SK-N-SH treated with all-trans-retinoic acid at 6 μM for 48 hours (cell line): Measurements from ENCODE around the gene COL23A1.

ENCODE experiments used
- ATAC-seq: fragments of 200-7000 bp; cut with Tn5 transposase; 3 replicates; pipeline ENCODE4 v1.9.1; 2020; ENCODE audit warnings: mild to moderate bottlenecking, moderate library complexity
- ARNTL ChIP-seq: fragments of 450-650 bp; formaldehyde crosslinking; IDR thresholded peaks from 2 replicates; pipeline ENCODE4 v1.5.0; 2020; ENCODE audit warnings: low read depth, mild to moderate bottlenecking, moderate library complexity, borderline replicate concordance
- BACH2 ChIP-seq: fragments of 250-450 bp; sonication (Bioruptor Pico); IDR thresholded peaks from 2 replicates; pipeline ENCODE4 v1.9.0; 2021; ENCODE audit warnings: mild to moderate bottlenecking, borderline replicate concordance
- CREB5 ChIP-seq: fragments of 250-450 bp; sonication (Bioruptor Pico); IDR thresholded peaks from 2 replicates; pipeline ENCODE4 v1.5.1; 2020; ENCODE audit warnings: low read depth, mild to moderate bottlenecking, moderate library complexity
- CSDC2 ChIP-seq: fragments of 250-450 bp; sonication (Bioruptor Pico); IDR thresholded peaks from 2 replicates; pipeline ENCODE4 v1.5.0; 2020; ENCODE audit warnings: mild to moderate bottlenecking, moderate library complexity
- ESRRG ChIP-seq: fragments of 250-450 bp; sonication (Bioruptor Pico); IDR thresholded peaks from 2 replicates; pipeline ENCODE4 v1.6.1; 2021; ENCODE audit warnings: mild to moderate bottlenecking
- GLIS3 ChIP-seq: fragments of 250-450 bp; sonication (Bioruptor Pico); IDR thresholded peaks from 2 replicates; pipeline ENCODE4 v1.5.0; 2020; ENCODE audit warnings: mild to moderate bottlenecking, moderate library complexity
- ISL1 ChIP-seq: fragments of 250-450 bp; sonication (Bioruptor Pico); IDR thresholded peaks from 2 replicates; pipeline ENCODE4 v2.1.2; 2022; ENCODE audit warnings: mild to moderate bottlenecking, moderate library complexity
- OSR1 ChIP-seq: fragments of 250-450 bp; sonication (Bioruptor Pico); IDR thresholded peaks from 2 replicates; pipeline ENCODE4 v1.8.0; 2022; ENCODE audit warnings: moderate library complexity, mild to moderate bottlenecking, inconsistent platforms
- PATZ1 ChIP-seq: fragments of 250-450 bp; sonication (Bioruptor Pico); IDR thresholded peaks from 2 replicates; pipeline ENCODE4 v1.8.0; 2020; ENCODE audit warnings: mild to moderate bottlenecking, moderate library complexity, borderline replicate concordance
- POU6F1 ChIP-seq: fragments of 250-450 bp; sonication (Bioruptor Pico); IDR thresholded peaks from 2 replicates; pipeline ENCODE4 v1.8.0; 2021; ENCODE audit warnings: low read depth, mild to moderate bottlenecking, moderate library complexity, borderline replicate concordance
- PPARA ChIP-seq: fragments of 250-450 bp; sonication (Bioruptor Pico); IDR thresholded peaks from 2 replicates; pipeline ENCODE4 v1.5.0; 2020; ENCODE audit warnings: mild to moderate bottlenecking, borderline replicate concordance
- RARB ChIP-seq: fragments of 250-450 bp; sonication (Bioruptor Pico); IDR thresholded peaks from 2 replicates; pipeline ENCODE4 v1.8.0; 2021; ENCODE audit warnings: mild to moderate bottlenecking, moderate library complexity
- SNAI2 ChIP-seq: fragments of 250-450 bp; sonication (Bioruptor Pico); IDR thresholded peaks from 2 replicates; pipeline ENCODE4 v1.5.0; 2020; ENCODE audit warnings: mild to moderate bottlenecking, moderate library complexity
- TCF4 ChIP-seq: fragments of 250-450 bp; sonication (Bioruptor Pico); IDR thresholded peaks from 2 replicates; pipeline ENCODE4 v1.8.0; 2021; ENCODE audit warnings: mild to moderate bottlenecking, moderate library complexity, borderline replicate concordance
- TOX ChIP-seq: fragments of 250-450 bp; sonication (Bioruptor Pico); IDR thresholded peaks from 2 replicates; pipeline ENCODE4 v1.8.0; 2021; ENCODE audit warnings: mild to moderate bottlenecking, moderate library complexity, borderline replicate concordance
- ZC3H10 ChIP-seq: fragments of 250-450 bp; sonication (Bioruptor Pico); IDR thresholded peaks from 2 replicates; pipeline ENCODE4 v1.5.1; 2021; ENCODE audit warnings: mild to moderate bottlenecking, moderate library complexity
- ZFP3 ChIP-seq: fragments of 250-450 bp; sonication (Bioruptor Pico); IDR thresholded peaks from 2 replicates; pipeline ENCODE4 v1.5.0; 2020; ENCODE audit warnings: mild to moderate bottlenecking, moderate library complexity
- ZFP30 ChIP-seq: fragments of 450-650 bp; formaldehyde crosslinking; IDR thresholded peaks from 2 replicates; pipeline ENCODE4 v1.5.0; 2022; ENCODE audit warnings: mild to moderate bottlenecking, moderate library complexity
- ZNF565 ChIP-seq: fragments of 450-650 bp; formaldehyde crosslinking; conservative IDR thresholded peaks from 2 replicates; pipeline ENCODE4 v1.5.0; 2020; ENCODE audit warnings: low read depth, mild to moderate bottlenecking, moderate library complexity
- ZNF70 ChIP-seq: fragments of 450-650 bp; formaldehyde crosslinking; IDR thresholded peaks from 2 replicates; pipeline ENCODE4 v1.5.0; 2020; ENCODE audit warnings: mild to moderate bottlenecking, moderate library complexity
- ZNF8 ChIP-seq: fragments of 450-650 bp; formaldehyde crosslinking; IDR thresholded peaks from 2 replicates; pipeline ENCODE4 v1.5.0; 2020; ENCODE audit warnings: mild to moderate bottlenecking, moderate library complexity
- TF ChIP-seq, protein P1 (sequence below): fragments of 250-450 bp; sonication (Bioruptor Pico); IDR thresholded peaks from 2 replicates; pipeline ENCODE4 v1.5.1; 2021; ENCODE audit warnings: mild to moderate bottlenecking, moderate library complexity
- TF ChIP-seq, protein P2 (sequence below): fragments of 250-450 bp; sonication (Bioruptor Pico); IDR thresholded peaks from 2 replicates; pipeline ENCODE4 v1.5.0; 2020; ENCODE audit warnings: mild to moderate bottlenecking, moderate library complexity

COL23A1 gene

GRCh38 chr5:178348356-178349074, 241.7 kb downstream of the COL23A1 start:
- ATAC-seq, result no peak; the same call in 2 of the 3 replicates
- TF ChIP-seq GLIS3 (CRISPR knock-in tag) (no peak), ZNF70 (CRISPR knock-in tag) (no peak), BACH2 (CRISPR knock-in tag) (no peak), PATZ1 (CRISPR knock-in tag) (no peak), ZNF8 (CRISPR knock-in tag) (no peak), ARNTL (CRISPR knock-in tag) (no peak), ZFP30 (no peak), CSDC2 (CRISPR knock-in tag) (no peak), ISL1 (CRISPR knock-in tag) (no peak), ESRRG (CRISPR knock-in tag) (no peak), TCF4 (CRISPR knock-in tag) (no peak), PPARA (CRISPR knock-in tag) (no peak), ZFP3 (no peak), SNAI2 (CRISPR knock-in tag) (no peak), RARB (no peak), TOX (CRISPR knock-in tag) (no peak), ZC3H10 (CRISPR knock-in tag) (no peak)
- TF ChIP-seq, protein P1, sequence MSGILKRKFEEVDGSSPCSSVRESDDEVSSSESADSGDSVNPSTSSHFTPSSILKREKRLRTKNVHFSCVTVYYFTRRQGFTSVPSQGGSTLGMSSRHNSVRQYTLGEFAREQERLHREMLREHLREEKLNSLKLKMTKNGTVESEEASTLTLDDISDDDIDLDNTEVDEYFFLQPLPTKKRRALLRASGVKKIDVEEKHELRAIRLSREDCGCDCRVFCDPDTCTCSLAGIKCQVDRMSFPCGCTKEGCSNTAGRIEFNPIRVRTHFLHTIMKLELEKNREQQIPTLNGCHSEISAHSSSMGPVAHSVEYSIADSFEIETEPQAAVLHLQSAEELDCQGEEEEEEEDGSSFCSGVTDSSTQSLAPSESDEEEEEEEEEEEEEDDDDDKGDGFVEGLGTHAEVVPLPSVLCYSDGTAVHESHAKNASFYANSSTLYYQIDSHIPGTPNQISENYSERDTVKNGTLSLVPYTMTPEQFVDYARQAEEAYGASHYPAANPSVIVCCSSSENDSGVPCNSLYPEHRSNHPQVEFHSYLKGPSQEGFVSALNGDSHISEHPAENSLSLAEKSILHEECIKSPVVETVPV (CRISPR knock-in tag), result no peak
- TF ChIP-seq, protein P2, sequence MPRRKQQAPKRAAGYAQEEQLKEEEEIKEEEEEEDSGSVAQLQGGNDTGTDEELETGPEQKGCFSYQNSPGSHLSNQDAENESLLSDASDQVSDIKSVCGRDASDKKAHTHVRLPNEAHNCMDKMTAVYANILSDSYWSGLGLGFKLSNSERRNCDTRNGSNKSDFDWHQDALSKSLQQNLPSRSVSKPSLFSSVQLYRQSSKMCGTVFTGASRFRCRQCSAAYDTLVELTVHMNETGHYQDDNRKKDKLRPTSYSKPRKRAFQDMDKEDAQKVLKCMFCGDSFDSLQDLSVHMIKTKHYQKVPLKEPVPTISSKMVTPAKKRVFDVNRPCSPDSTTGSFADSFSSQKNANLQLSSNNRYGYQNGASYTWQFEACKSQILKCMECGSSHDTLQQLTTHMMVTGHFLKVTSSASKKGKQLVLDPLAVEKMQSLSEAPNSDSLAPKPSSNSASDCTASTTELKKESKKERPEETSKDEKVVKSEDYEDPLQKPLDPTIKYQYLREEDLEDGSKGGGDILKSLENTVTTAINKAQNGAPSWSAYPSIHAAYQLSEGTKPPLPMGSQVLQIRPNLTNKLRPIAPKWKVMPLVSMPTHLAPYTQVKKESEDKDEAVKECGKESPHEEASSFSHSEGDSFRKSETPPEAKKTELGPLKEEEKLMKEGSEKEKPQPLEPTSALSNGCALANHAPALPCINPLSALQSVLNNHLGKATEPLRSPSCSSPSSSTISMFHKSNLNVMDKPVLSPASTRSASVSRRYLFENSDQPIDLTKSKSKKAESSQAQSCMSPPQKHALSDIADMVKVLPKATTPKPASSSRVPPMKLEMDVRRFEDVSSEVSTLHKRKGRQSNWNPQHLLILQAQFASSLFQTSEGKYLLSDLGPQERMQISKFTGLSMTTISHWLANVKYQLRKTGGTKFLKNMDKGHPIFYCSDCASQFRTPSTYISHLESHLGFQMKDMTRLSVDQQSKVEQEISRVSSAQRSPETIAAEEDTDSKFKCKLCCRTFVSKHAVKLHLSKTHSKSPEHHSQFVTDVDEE (CRISPR knock-in tag), result no peak

DNA sequence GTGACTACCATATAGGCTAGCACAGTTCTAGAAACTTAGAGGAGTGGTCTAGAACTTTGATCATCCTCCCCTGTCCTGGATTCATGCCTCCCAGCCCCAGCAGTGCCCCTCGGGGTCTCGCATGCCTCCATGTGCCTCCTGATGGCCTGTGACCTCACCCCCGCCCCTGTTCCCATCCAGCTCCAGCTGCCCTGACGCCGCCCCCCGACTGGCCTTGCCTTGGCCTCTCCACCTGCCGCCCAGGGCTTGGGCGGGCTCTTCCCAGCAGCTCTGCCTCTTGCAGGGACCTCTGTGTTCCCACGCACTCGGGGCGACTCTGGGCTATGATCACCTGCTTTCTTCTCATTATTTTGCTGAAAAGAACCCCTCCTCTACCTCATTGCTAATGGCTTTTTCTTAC, 242.2 kb downstream of the COL23A1 start:
- TF ChIP-seq ZNF8 (CRISPR knock-in tag) (no peak), TOX (CRISPR knock-in tag) (no peak), CREB5 (CRISPR knock-in tag) (no peak), ZFP30 (no peak), POU6F1 (CRISPR knock-in tag) (no peak), OSR1 (CRISPR knock-in tag) (no peak), ZNF565 (CRISPR knock-in tag) (no peak), SNAI2 (CRISPR knock-in tag) (no peak), GLIS3 (CRISPR knock-in tag) (no peak), ARNTL (CRISPR knock-in tag) (no peak), RARB (no peak), ESRRG (CRISPR knock-in tag) (no peak), BACH2 (CRISPR knock-in tag) (no peak), ZFP3 (no peak)
- TF ChIP-seq, protein P2 (CRISPR knock-in tag), result no peak
- no peak for ATAC-seq
